GM12878 (cell line): Measurements from ENCODE around the gene AJM1. TPM values are rescaled to one million over a fixed set of nuclear protein-coding genes. Genes with fewer than 3 reads are reported as not detected.

Experiments
- ATAC-seq: fragments of 200-7000 bp; cut with Tn5 transposase; 3 replicates; pipeline ENCODE4 v1.9.1; 2020; ENCODE audit warnings: mild to moderate bottlenecking, moderate library complexity
- BruUV-seq: library from RNA; stranded (reverse); fragments of 400-500 nt; replicated peaks from 2 replicates; lab custom pipeline; 2021; lab: Mats Ljungman, UMichigan
- CTCF ChIA-PET: fragments of 300-600 bp; sonication (Branson Sonifier 250); formaldehyde crosslinking; extraction: SDS; loops from one replicate; lab custom pipeline; 2021; ENCODE audit warnings: inconsistent platforms; lab: Yijun Ruan, JAX
- POLR2A ChIA-PET: fragments of 350-600 bp; formaldehyde crosslinking; extraction: SDS; loops from one replicate; lab custom pipeline; 2021; ENCODE audit warnings: inconsistent platforms; lab: Charles Lee
- RAD21 ChIA-PET: fragments of 300-600 bp; sonication (Branson Sonifier 250); formaldehyde crosslinking; loops from one replicate; lab custom pipeline; 2023; ENCODE audit warnings: antibody characterized with exemption; ENCODE audit not compliant: unreplicated experiment; lab: Charles Lee
- SMC1A ChIA-PET: fragments of 300-600 bp; sonication (Branson Sonifier 250); formaldehyde crosslinking; loops from one replicate; lab custom pipeline; 2023; ENCODE audit not compliant: unreplicated experiment, uncharacterized antibody; lab: Charles Lee
- DNase-seq: peaks from one replicate; pipeline ENCODE4 v3.0.0-alpha.2; 2011; ENCODE audit warnings: low read depth, low spot score
- FAIRE-seq: peaks from 3 replicates; lab custom pipeline; 2011; peaks lifted over from hg19 to GRCh38; lab: Jason Lieb, UNC
- H2AFZ ChIP-seq: 2 replicates; pipeline ENCODE4 v1.6.0; 2011; ENCODE audit warnings: low read depth, low read length, control low read depth; ENCODE audit not compliant: control insufficient read depth
- H3K27ac ChIP-seq: 2 replicates; pipeline ENCODE4 v1.5.1; 2011; ENCODE audit warnings: control low read depth; ENCODE audit not compliant: control insufficient read depth, insufficient read depth
- H3K27me3 ChIP-seq, 2 experiments: replicated peaks in 1 of 2; 2 replicates each; pipeline versions ENCODE4 v1.6.0 to v1.6.1; 2011; ENCODE audit warnings: low read length in 1 of 2; ENCODE audit not compliant: control insufficient read depth in 2 of 2, insufficient read depth in 2 of 2
- H3K36me3 ChIP-seq, 2 experiments: 2 replicates each; pipeline ENCODE4 v1.5.1; 2011; ENCODE audit warnings: low read length in 1 of 2; ENCODE audit not compliant: control insufficient read depth in 2 of 2, insufficient read depth in 2 of 2
- H3K4me1 ChIP-seq: 2 replicates; pipeline ENCODE4 v1.6.1; 2011; ENCODE audit warnings: mild to moderate bottlenecking, low read length, moderate library complexity, mixed read lengths; ENCODE audit not compliant: control insufficient read depth, insufficient read depth
- H3K4me2 ChIP-seq: 2 replicates; pipeline ENCODE4 v1.6.0; 2011; ENCODE audit warnings: control low read depth; ENCODE audit not compliant: control insufficient read depth, insufficient read depth
- H3K4me3 ChIP-seq: fragments of 200-600 bp; sonication (generic); 2 replicates; pipeline ENCODE4 v1.5.1; 2016
- H3K79me2 ChIP-seq: 2 replicates; pipeline ENCODE4 v1.6.0; 2011; ENCODE audit warnings: low read length; ENCODE audit not compliant: control insufficient read depth, insufficient read depth
- H3K9ac ChIP-seq: 2 replicates; pipeline ENCODE4 v1.8.0; 2011; ENCODE audit warnings: low read length, control low read depth, mixed read lengths; ENCODE audit not compliant: control insufficient read depth, insufficient read depth
- H3K9me3 ChIP-seq: replicated peaks from 3 replicates; pipeline ENCODE4 v1.5.1; 2011; ENCODE audit warnings: mild to moderate bottlenecking, low read length; ENCODE audit not compliant: control insufficient read depth, insufficient read depth
- H4K20me1 ChIP-seq: 2 replicates; pipeline ENCODE4 v1.6.0; 2011; ENCODE audit not compliant: control insufficient read depth, insufficient read depth
- FOXM1 ChIP-seq: IDR thresholded peaks from 2 replicates; pipeline ENCODE4 v1.6.1; 2012; ENCODE audit warnings: low read depth, mild to moderate bottlenecking, inconsistent platforms, low read length, moderate library complexity
- IRF3 ChIP-seq: fragments of 450-650 bp; IDR thresholded peaks from 2 replicates; pipeline ENCODE4 v1.6.1; 2014; ENCODE audit warnings: mild to moderate bottlenecking
- MEF2A ChIP-seq: IDR thresholded peaks from 2 replicates; pipeline ENCODE4 v1.6.1; 2011; ENCODE audit warnings: low read depth, mild to moderate bottlenecking, low read length, moderate library complexity; ENCODE audit not compliant: insufficient read depth
- POLR2A ChIP-seq: IDR thresholded peaks from 2 replicates; pipeline ENCODE4 v1.6.1; 2011; ENCODE audit warnings: low read depth, mild to moderate bottlenecking, low read length
- RB1 ChIP-seq: fragments of 450-650 bp; formaldehyde crosslinking; IDR thresholded peaks from 2 replicates; pipeline ENCODE4 v1.6.1; 2017; ENCODE audit warnings: mild to moderate bottlenecking, borderline replicate concordance
- WGBS: methylation state at CpG from one replicate; pipeline ENCODE4 v1.1.6; 2016; ENCODE audit warnings: low lambda C conversion rate; ENCODE audit not compliant: insufficient replicate concordance, insufficient coverage; ENCODE audit errors: missing lambda C conversion rate; 5-methylcytosine and 5-hydroxymethylcytosine counted together
- in situ Hi-C: fragments of 300-500 bp; cut with MboI; formaldehyde crosslinking; loops from 9 replicates; pipeline ENCODE4 v1.14.3; 2018; ENCODE audit warnings: mixed read lengths
- intact Hi-C: fragments of 100-400 bp; cut with micrococcal nuclease; formaldehyde crosslinking; loops from one replicate; pipeline ENCODE4 v1.14.2; 2022; ENCODE audit not compliant: unreplicated experiment
- polyA plus RNA-seq, 11 experiments: library from polyadenylated mRNA; depleted of rRNA in 4 of 11; unstranded in 6 of 11; stranded (reverse) in 5 of 11; fragments of >200 nt; fragmentation: Nextera tagmentation in 4 of 11; fragmentation: Illumina TruSeq in 1 of 11; extraction: Ambion mirVana in 4 of 11; extraction: Trizol in 1 of 11; gene quantifications; 1 replicate in 1 of 11; 2 replicates in 10 of 11; pipeline versions ENCODE4 v1.2.1 to v1.2.3, GENCODE V29; 2011 to 2016; ENCODE audit warnings: inconsistent platforms in 2 of 11, missing spikeins in 2 of 11, low read depth in 1 of 11
- total RNA-seq, 4 experiments: library from RNA; depleted of rRNA in 3 of 4; stranded (reverse); fragments of >200 nt in 3 of 4; fragmentation: Illumina TruSeq in 1 of 4; extraction: Trizol in 1 of 4; gene quantifications; 2 replicates each; pipeline versions ENCODE4 v1.2.1 to v1.2.3, GENCODE V29; 2013 to 2021
- TF ChIP-seq, protein P1 (sequence below): fragments of 450-650 bp; IDR thresholded peaks from 2 replicates; pipeline ENCODE4 v1.6.1; 2018; ENCODE audit warnings: borderline replicate concordance, mild to moderate bottlenecking; ENCODE audit not compliant: partially characterized antibody

AJM1 gene
- total and polyA plus RNA-seq, 10 of the 15 experiments (the other 5 are each of a cell fraction or from before 2014, with no cell fraction given), result 0.06 to 2.5 (median 1.0) TPM; not detected in 2

DNA sequence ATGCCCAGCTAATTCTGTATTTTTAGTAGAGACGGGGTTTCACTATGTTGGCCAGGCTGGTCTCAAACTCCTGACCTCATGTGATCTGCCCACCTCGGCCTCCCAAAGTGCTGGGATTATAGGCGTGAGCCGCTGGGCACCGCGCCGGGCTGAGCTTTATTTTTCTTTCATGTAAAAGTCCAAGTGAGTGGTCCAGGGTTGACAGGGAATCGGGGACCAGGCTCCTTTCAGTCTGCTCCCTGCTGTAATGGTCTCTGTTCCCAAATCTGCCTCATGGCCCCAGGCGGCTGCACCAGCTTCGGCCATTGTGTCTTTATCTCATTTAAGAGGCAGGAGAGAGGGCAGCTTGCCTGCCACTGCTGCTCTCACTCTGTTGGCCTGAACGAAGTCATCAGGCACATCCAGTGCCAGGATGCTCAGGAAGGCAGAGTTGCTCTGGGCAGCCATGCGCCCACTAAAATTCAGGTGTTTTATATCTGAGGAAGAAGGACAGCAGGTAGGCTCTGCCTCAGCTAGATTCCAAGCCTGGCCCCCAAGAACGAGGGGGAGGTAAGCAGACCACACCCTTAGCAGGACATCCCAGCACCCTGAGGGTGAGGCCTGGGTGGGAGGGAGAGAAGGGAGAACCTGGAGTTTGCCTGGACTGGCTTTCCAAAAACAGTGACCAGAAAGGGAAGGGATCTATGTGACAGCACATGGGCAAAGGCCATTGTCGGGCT is 47.8 kb upstream of the AJM1 start:
- Histone ChIP-seq H3K27me3 (no peaks in the 10 kb centered on the region), H3K9ac (no peak overlapping the region), H3K36me3 (no peaks in the 10 kb centered on the region), H2AFZ (no peak overlapping the region), H3K79me2 (peaks cover 2% of the 10 kb centered on the region; the same call in 1 of the 2 replicates), H3K27ac (no peak overlapping the region), H3K4me3 (no peak overlapping the region), H3K4me2 (no peak overlapping the region), H3K4me1 (peaks cover 7% of the 10 kb centered on the region), H4K20me1 (peaks cover 2% of the 10 kb centered on the region; the same call in 1 of the 2 replicates), H3K9me3 (no peaks in the 10 kb centered on the region)
- in situ Hi-C loops (no loop called here), intact Hi-C loops (loop anchor here (10.0 kb wide), 1 partner anchor 150 kb away; the partner anchor contains the start of genes C8G and FBXW5)
- DNase-seq, result no peak
- whole genome bisulfite sequencing, result 72% methylated on average over 14 of the region's 14 CpGs
- FAIRE-seq, result no peak
- ChIA-PET RAD21 (interaction anchor here (0.8 to 1.2 kb wide), 3 partner anchors 18 to 241 kb away, joined by 3 read pairs; partner anchors contain the start of gene AJM1), CTCF (interaction anchor here (0.9 to 3.3 kb wide), 4 partner anchors 12 to 274 kb away, joined by 5 to 27 read pairs (median 6); no protein-coding TSS in a partner anchor), SMC1A (no interaction called here), POLR2A (interaction anchor here (0.5 to 1.3 kb wide), 3 partner anchors 24 to 241 kb away, joined by 3 to 4 read pairs (median 3); no protein-coding TSS in a partner anchor)
- BruUV-seq, result no TSS peak
- no peak for ATAC-seq
- TF ChIP-seq POLR2A (no peak), FOXM1 (no peak), RB1 (no peak), MEF2A (no peak), IRF3 (no peak)
- TF ChIP-seq, protein P1, sequence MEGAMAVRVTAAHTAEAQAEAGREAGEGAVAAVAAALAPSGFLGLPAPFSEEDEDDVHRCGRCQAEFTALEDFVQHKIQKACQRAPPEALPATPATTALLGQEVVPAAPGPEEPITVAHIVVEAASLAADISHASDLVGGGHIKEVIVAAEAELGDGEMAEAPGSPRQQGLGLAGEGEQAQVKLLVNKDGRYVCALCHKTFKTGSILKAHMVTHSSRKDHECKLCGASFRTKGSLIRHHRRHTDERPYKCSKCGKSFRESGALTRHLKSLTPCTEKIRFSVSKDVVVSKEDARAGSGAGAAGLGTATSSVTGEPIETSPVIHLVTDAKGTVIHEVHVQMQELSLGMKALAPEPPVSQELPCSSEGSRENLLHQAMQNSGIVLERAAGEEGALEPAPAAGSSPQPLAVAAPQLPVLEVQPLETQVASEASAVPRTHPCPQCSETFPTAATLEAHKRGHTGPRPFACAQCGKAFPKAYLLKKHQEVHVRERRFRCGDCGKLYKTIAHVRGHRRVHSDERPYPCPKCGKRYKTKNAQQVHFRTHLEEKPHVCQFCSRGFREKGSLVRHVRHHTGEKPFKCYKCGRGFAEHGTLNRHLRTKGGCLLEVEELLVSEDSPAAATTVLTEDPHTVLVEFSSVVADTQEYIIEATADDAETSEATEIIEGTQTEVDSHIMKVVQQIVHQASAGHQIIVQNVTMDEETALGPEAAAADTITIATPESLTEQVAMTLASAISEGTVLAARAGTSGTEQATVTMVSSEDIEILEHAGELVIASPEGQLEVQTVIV, result no peak
